Transverse colon (tissue), 3 donors: ENCODE results near the gene TTYH1.

Experiments
- EP300 ChIP-seq: sonication (generic); formaldehyde crosslinking; IDR thresholded peaks from one replicate; pipeline ENCODE4 v1.6.1; 2017; ENCODE audit warnings: antibody characterized with exemption, low read depth
- POLR2A ChIP-seq: fragments of 450-650 bp; IDR thresholded peaks from one replicate; pipeline ENCODE4 v1.6.1; 2016; ENCODE audit warnings: antibody characterized with exemption, mild to moderate bottlenecking, moderate library complexity
- TF ChIP-seq, protein P1 (sequence below), 5 experiments: fragments of 200-600 bp in 3 of 5; fragments of 450-650 bp in 2 of 5; sonication (generic) in 3 of 5; IDR thresholded peaks; 1 replicate in 2 of 5; 2 replicates in 3 of 5; pipeline ENCODE4 v1.5.1; 2016 to 2017; ENCODE audit warnings: antibody characterized with exemption in 5 of 5, inconsistent platforms in 3 of 5, mild to moderate bottlenecking in 2 of 5, moderate library complexity in 1 of 5

DNA sequence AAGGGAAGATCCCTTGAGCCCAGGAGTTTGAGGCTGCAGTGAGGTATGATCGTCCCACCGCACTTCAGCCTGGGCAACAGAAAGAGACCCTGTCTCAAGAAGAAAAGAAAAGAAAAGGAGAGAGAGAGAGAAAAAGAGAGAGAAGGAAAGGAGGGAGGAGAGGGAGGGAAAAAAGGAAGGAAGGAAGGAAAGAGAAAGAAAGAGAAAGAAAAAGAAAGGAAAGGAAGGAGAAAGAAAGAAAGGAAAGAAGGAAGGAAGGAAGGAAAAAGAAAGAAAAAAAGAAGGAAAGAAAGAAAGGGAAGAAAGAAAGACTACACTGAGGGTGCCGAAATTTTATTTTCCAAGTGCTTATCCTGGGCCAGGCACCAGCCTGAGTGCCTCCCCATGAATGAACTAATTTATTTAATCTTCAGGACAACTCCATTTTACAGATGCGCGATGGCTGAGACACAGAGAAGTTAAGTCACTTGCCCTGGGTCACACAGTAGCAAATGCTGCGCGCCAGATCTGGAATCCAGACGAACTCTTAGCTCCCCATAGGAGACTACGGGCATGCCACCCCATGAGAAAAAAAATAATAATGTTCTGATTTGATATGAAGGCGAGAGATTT, 55.1 kb downstream of the TTYH1 start:
- TF ChIP-seq, protein P1, sequence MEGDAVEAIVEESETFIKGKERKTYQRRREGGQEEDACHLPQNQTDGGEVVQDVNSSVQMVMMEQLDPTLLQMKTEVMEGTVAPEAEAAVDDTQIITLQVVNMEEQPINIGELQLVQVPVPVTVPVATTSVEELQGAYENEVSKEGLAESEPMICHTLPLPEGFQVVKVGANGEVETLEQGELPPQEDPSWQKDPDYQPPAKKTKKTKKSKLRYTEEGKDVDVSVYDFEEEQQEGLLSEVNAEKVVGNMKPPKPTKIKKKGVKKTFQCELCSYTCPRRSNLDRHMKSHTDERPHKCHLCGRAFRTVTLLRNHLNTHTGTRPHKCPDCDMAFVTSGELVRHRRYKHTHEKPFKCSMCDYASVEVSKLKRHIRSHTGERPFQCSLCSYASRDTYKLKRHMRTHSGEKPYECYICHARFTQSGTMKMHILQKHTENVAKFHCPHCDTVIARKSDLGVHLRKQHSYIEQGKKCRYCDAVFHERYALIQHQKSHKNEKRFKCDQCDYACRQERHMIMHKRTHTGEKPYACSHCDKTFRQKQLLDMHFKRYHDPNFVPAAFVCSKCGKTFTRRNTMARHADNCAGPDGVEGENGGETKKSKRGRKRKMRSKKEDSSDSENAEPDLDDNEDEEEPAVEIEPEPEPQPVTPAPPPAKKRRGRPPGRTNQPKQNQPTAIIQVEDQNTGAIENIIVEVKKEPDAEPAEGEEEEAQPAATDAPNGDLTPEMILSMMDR (IDR thresholded peaks at IDR 0.05), result no peak
- TF ChIP-seq POLR2A (no peak), EP300 (no peak)
